WTC11 (cell line): Measurements from ENCODE around the gene SPATA32. TPM values are rescaled to one million over a fixed set of nuclear protein-coding genes. Genes with fewer than 3 reads are reported as not detected.

Experiments used
- ATAC-seq: fragments of 200-7000 bp; cut with Tn5 transposase; 2 replicates; pipeline ENCODE4 v1.10.0; 2021; ENCODE audit warnings: mild to moderate bottlenecking, moderate library complexity
- CTCF ChIA-PET: fragments of 300-600 bp; sonication (Branson Sonifier 250); formaldehyde crosslinking; loops from one replicate; lab custom pipeline; 2021; ENCODE audit warnings: antibody characterized with exemption; lab: Charles Lee
- POLR2A ChIA-PET: fragments of 350-600 bp; sonication (Branson Sonifier 250); formaldehyde crosslinking; loops from one replicate; lab custom pipeline; 2021; ENCODE audit warnings: antibody characterized with exemption; lab: Charles Lee
- DNase-seq: peaks from one replicate; pipeline ENCODE4 v3.0.0; 2021; ENCODE audit warnings: low spot score
- H3K27ac Mint-ChIP-seq: 2 replicates; pipeline ENCODE4 v1.8.0; 2021; ENCODE audit warnings: mixed read lengths
- H3K27me3 Mint-ChIP-seq: 2 replicates; pipeline ENCODE4 v1.8.0; 2021; ENCODE audit warnings: low read depth, mild to moderate bottlenecking, moderate library complexity, mixed read lengths
- H3K36me3 Mint-ChIP-seq: 2 replicates; pipeline ENCODE4 v1.8.0; 2021; ENCODE audit warnings: mixed read lengths
- H3K4me1 Mint-ChIP-seq: 2 replicates; pipeline ENCODE4 v1.8.0; 2022; ENCODE audit warnings: mixed read lengths
- H3K4me3 Mint-ChIP-seq: 2 replicates; pipeline ENCODE4 v1.8.0; 2021; ENCODE audit warnings: mild to moderate bottlenecking, moderate library complexity, mixed read lengths
- H3K9me3 Mint-ChIP-seq: 2 replicates; pipeline ENCODE4 v1.8.0; 2021; ENCODE audit warnings: mixed read lengths
- CBFB ChIP-seq: sonication (generic); formaldehyde crosslinking; IDR thresholded peaks from 2 replicates; pipeline ENCODE4 v1.8.1; 2022; ENCODE audit warnings: mild to moderate bottlenecking, low read depth, missing genetic modification reagents
- FOXP1 ChIP-seq: sonication (generic); formaldehyde crosslinking; IDR thresholded peaks from 2 replicates; pipeline ENCODE4 v1.8.0; 2022; ENCODE audit warnings: missing genetic modification reagents, mild to moderate bottlenecking, moderate library complexity, borderline replicate concordance
- GABPB1 ChIP-seq: sonication (generic); formaldehyde crosslinking; IDR thresholded peaks from 2 replicates; pipeline ENCODE4 v1.8.1; 2023; ENCODE audit warnings: mild to moderate bottlenecking, missing genetic modification reagents
- HMGA2 ChIP-seq: fragments of 250-450 bp; sonication (Bioruptor Pico); IDR thresholded peaks from 2 replicates; pipeline ENCODE4 v1.4.0; 2021; ENCODE audit warnings: mild to moderate bottlenecking, moderate library complexity
- KAT7 ChIP-seq: sonication (generic); formaldehyde crosslinking; IDR thresholded peaks from 2 replicates; pipeline ENCODE4 v1.8.1; 2023; ENCODE audit warnings: missing genetic modification reagents, mild to moderate bottlenecking, borderline replicate concordance
- NFATC4 ChIP-seq: fragments of 250-450 bp; sonication (Bioruptor Pico); IDR thresholded peaks from 2 replicates; pipeline ENCODE4 v1.9.0; 2021; ENCODE audit warnings: mild to moderate bottlenecking
- NFE2L1 ChIP-seq: sonication (generic); formaldehyde crosslinking; IDR thresholded peaks from 2 replicates; pipeline ENCODE4 v1.8.1; 2023; ENCODE audit warnings: missing genetic modification reagents
- NR1H2 ChIP-seq: sonication (generic); formaldehyde crosslinking; IDR thresholded peaks from 2 replicates; pipeline ENCODE4 v1.9.0; 2021; ENCODE audit warnings: mild to moderate bottlenecking, moderate library complexity, missing genetic modification reagents
- NR2C2 ChIP-seq: sonication (generic); formaldehyde crosslinking; IDR thresholded peaks from 2 replicates; pipeline ENCODE4 v1.8.0; 2022; ENCODE audit warnings: mild to moderate bottlenecking, missing genetic modification reagents
- NR3C1 ChIP-seq: sonication (generic); formaldehyde crosslinking; conservative IDR thresholded peaks from 2 replicates; pipeline ENCODE4 v1.8.1; 2023; ENCODE audit warnings: low read depth, mild to moderate bottlenecking, missing genetic modification reagents
- OVOL2 ChIP-seq: fragments of 250-450 bp; sonication (Bioruptor Pico); IDR thresholded peaks from 2 replicates; pipeline ENCODE4 v1.9.0; 2021; ENCODE audit warnings: mild to moderate bottlenecking, borderline replicate concordance
- PRRX2 ChIP-seq: fragments of 250-450 bp; sonication (Bioruptor Pico); IDR thresholded peaks from 2 replicates; pipeline ENCODE4 v1.8.0; 2021; ENCODE audit warnings: mild to moderate bottlenecking
- ZNF138 ChIP-seq: sonication (generic); formaldehyde crosslinking; conservative IDR thresholded peaks from 2 replicates; pipeline ENCODE4 v1.8.1; 2022; ENCODE audit warnings: mild to moderate bottlenecking, moderate library complexity, missing genetic modification reagents
- ZNF219 ChIP-seq: sonication (generic); formaldehyde crosslinking; IDR thresholded peaks from 2 replicates; pipeline ENCODE4 v1.8.0; 2023; ENCODE audit warnings: missing genetic modification reagents, mild to moderate bottlenecking, borderline replicate concordance
- ZNF263 ChIP-seq: sonication (generic); formaldehyde crosslinking; IDR thresholded peaks from 2 replicates; pipeline ENCODE4 v1.8.1; 2022; ENCODE audit warnings: low read depth, mild to moderate bottlenecking, moderate library complexity, missing genetic modification reagents
- ZNF317 ChIP-seq: sonication (generic); formaldehyde crosslinking; IDR thresholded peaks from 2 replicates; pipeline ENCODE4 v1.8.1; 2023; ENCODE audit warnings: low read depth, mild to moderate bottlenecking, moderate library complexity, missing genetic modification reagents, borderline replicate concordance
- total RNA-seq: library from RNA; stranded (reverse); gene quantifications from 3 replicates; pipeline ENCODE4 v1.2.3, GENCODE V29; 2021
- TF ChIP-seq, protein P1 (sequence below): sonication (generic); formaldehyde crosslinking; IDR thresholded peaks from 2 replicates; pipeline ENCODE4 v1.8.0; 2023; ENCODE audit warnings: missing genetic modification reagents, mild to moderate bottlenecking, borderline replicate concordance
- TF ChIP-seq, protein P2 (sequence below): sonication (generic); formaldehyde crosslinking; conservative IDR thresholded peaks from 2 replicates; pipeline ENCODE4 v1.8.1; 2022; ENCODE audit warnings: mild to moderate bottlenecking, missing genetic modification reagents
- TF ChIP-seq, protein P3 (sequence below): sonication (generic); formaldehyde crosslinking; IDR thresholded peaks from 2 replicates; pipeline ENCODE4 v1.8.0; 2022; ENCODE audit warnings: mild to moderate bottlenecking, missing genetic modification reagents
- TF ChIP-seq, protein P4 (sequence below): fragments of 200-600 bp; IDR thresholded peaks from 2 replicates; pipeline ENCODE4 v1.8.0; 2022; ENCODE audit warnings: antibody characterized with exemption
- TF ChIP-seq, protein P5 (sequence below): fragments of 250-450 bp; sonication (Bioruptor Pico); IDR thresholded peaks from 2 replicates; pipeline ENCODE4 v1.9.0; 2021; ENCODE audit warnings: mild to moderate bottlenecking

The SPATA32 gene
- total RNA-seq, 1 experiment from 2014 or later: 0.15 TPM

DNA sequence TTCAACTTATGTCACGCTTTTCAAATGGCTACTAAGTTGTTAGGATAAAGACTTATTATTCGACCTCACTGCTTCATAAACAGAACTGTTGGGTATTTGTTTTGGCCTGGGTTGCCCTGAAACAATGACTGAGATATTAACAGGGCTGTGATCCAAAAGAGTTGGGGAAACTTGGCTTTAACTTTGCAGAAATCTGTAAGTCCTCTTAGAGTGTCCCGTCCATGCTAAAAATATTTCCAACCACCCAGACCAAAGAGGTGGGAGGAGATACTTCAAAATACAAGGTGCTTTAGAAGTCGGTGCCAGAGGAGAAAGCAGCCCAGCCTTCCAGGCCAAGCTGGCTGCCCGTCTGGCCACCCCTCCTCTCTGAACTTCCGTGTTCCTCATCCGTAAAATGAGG lies 16.1 kb upstream of the SPATA32 start (continued):
- TF ChIP-seq ZNF317 (no peak), HMGA2 (CRISPR knock-in tag) (no peak), GABPB1 (CRISPR knock-in tag) (no peak), ZNF263 (CRISPR knock-in tag) (no peak)
- TF ChIP-seq, protein P1, sequence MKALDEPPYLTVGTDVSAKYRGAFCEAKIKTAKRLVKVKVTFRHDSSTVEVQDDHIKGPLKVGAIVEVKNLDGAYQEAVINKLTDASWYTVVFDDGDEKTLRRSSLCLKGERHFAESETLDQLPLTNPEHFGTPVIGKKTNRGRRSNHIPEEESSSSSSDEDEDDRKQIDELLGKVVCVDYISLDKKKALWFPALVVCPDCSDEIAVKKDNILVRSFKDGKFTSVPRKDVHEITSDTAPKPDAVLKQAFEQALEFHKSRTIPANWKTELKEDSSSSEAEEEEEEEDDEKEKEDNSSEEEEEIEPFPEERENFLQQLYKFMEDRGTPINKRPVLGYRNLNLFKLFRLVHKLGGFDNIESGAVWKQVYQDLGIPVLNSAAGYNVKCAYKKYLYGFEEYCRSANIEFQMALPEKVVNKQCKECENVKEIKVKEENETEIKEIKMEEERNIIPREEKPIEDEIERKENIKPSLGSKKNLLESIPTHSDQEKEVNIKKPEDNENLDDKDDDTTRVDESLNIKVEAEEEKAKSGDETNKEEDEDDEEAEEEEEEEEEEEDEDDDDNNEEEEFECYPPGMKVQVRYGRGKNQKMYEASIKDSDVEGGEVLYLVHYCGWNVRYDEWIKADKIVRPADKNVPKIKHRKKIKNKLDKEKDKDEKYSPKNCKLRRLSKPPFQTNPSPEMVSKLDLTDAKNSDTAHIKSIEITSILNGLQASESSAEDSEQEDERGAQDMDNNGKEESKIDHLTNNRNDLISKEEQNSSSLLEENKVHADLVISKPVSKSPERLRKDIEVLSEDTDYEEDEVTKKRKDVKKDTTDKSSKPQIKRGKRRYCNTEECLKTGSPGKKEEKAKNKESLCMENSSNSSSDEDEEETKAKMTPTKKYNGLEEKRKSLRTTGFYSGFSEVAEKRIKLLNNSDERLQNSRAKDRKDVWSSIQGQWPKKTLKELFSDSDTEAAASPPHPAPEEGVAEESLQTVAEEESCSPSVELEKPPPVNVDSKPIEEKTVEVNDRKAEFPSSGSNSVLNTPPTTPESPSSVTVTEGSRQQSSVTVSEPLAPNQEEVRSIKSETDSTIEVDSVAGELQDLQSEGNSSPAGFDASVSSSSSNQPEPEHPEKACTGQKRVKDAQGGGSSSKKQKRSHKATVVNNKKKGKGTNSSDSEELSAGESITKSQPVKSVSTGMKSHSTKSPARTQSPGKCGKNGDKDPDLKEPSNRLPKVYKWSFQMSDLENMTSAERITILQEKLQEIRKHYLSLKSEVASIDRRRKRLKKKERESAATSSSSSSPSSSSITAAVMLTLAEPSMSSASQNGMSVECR: no peak

DNA sequence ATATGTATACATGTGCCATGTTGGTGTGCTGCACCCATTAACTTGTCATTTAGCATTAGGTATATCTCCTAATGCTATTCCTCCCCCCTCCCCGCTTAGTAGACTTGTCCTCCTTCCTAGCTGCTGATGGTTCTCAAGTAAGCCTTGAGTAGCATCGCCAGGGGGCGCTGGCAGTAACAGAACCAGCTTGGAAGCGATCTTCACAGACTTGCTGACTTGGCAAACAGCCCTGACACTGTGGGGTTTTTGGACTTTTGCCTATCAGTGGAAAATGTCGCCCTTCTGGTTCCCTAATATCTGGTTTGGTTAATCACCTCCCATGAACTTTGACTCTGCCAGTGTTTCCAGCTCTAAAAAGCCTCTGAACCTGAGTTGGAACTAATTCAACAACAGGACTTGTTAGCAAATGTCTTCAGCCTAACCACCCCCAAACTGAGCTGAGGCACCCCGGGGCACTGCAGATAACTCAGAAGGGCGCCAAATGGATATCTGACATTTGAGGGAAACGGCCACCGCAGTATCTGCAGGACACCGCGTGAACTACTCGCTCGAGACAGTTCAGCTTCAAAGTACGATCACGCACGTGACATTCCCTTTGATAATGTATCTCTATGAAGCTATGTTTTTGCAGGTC lies 15.4 kb upstream of the SPATA32 start:
- Mint-ChIP-seq H3K4me1 (peaks cover 12% of the 10 kb centered on the region), H3K27ac (no peak overlapping the region)

DNA sequence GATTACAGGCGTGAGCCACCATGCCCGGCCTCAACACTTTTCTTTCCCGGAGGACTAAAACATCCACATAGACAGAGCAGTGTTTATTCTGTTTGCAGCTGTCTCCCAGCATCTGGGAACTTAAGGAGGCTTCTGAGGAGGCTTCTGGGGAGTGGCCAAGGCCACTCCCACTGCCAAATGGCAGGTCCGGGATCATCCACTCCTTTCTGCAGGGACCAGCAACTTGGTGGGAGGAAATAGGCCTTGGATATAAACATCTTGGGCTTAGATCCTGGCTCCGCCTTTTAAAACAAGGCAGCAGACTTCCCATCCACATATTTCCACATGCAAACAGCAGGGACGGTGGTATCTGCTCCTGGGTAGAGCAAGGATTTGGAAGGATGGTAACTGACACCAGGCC lies 14.1 kb upstream of the SPATA32 start:
- H3K36me3 Mint-ChIP-seq: no peaks in the 10 kb centered on the region
- ATAC-seq: no peak
- no peak for DNase-seq
- ChIA-PET CTCF (interaction anchor here (0.6 to 4.4 kb wide), 18 partner anchors 8 to 148 kb away, joined by 3 to 81 read pairs (median 12); partner anchors contain the start of genes ACBD4 and MAP3K14), POLR2A (no interaction called here)
- H3K27me3 Mint-ChIP-seq: no peaks in the 10 kb centered on the region
- no peak overlapping the region for H3K27ac Mint-ChIP-seq
- peaks cover 12% of the 10 kb centered on the region for H3K4me1 Mint-ChIP-seq
- H3K9me3 Mint-ChIP-seq: no peaks in the 10 kb centered on the region
- no peak overlapping the region for H3K4me3 Mint-ChIP-seq
- TF ChIP-seq OVOL2 (CRISPR knock-in tag) (no peak), NFATC4 (no peak), ZNF138 (CRISPR knock-in tag) (no peak), CBFB (no peak), NFE2L1 (no peak), NR2C2 (CRISPR knock-in tag) (no peak), PRRX2 (CRISPR knock-in tag) (no peak), KAT7 (CRISPR knock-in tag) (no peak), FOXP1 (CRISPR knock-in tag) (no peak), NR3C1 (CRISPR knock-in tag) (no peak), ZNF219 (no peak)
- TF ChIP-seq, protein P2, sequence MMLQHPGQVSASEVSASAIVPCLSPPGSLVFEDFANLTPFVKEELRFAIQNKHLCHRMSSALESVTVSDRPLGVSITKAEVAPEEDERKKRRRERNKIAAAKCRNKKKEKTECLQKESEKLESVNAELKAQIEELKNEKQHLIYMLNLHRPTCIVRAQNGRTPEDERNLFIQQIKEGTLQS (CRISPR knock-in tag): no peak
- TF ChIP-seq, protein P3, sequence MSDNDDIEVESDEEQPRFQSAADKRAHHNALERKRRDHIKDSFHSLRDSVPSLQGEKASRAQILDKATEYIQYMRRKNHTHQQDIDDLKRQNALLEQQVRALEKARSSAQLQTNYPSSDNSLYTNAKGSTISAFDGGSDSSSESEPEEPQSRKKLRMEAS (CRISPR knock-in tag): no peak

More for the DNA sequence above, 15.4 kb upstream of the SPATA32 start:
- peak; percentile 87 for ATAC-seq
- peak; percentile 96 for DNase-seq
- ChIA-PET POLR2A (interaction anchor here (0.5 kb wide), 1 partner anchor 571 kb away, joined by 3 read pairs; no protein-coding TSS in a partner anchor), CTCF (interaction anchor here (0.6 to 4.4 kb wide), 55 partner anchors 10 to 616 kb away, joined by 3 to 81 read pairs (median 6); partner anchors contain the start of genes ACBD4, HEXIM2, MAP3K14 and SPATA32)
- Mint-ChIP-seq H3K27me3 (no peaks in the 10 kb centered on the region), H3K4me3 (no peak overlapping the region), H3K9me3 (no peaks in the 10 kb centered on the region), H3K36me3 (no peaks in the 10 kb centered on the region; the same call in 1 of the 2 replicates)
- no peak for TF ChIP-seq NR1H2
- TF ChIP-seq, protein P4, sequence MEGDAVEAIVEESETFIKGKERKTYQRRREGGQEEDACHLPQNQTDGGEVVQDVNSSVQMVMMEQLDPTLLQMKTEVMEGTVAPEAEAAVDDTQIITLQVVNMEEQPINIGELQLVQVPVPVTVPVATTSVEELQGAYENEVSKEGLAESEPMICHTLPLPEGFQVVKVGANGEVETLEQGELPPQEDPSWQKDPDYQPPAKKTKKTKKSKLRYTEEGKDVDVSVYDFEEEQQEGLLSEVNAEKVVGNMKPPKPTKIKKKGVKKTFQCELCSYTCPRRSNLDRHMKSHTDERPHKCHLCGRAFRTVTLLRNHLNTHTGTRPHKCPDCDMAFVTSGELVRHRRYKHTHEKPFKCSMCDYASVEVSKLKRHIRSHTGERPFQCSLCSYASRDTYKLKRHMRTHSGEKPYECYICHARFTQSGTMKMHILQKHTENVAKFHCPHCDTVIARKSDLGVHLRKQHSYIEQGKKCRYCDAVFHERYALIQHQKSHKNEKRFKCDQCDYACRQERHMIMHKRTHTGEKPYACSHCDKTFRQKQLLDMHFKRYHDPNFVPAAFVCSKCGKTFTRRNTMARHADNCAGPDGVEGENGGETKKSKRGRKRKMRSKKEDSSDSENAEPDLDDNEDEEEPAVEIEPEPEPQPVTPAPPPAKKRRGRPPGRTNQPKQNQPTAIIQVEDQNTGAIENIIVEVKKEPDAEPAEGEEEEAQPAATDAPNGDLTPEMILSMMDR: peak; percentile 72
- TF ChIP-seq, protein P5, sequence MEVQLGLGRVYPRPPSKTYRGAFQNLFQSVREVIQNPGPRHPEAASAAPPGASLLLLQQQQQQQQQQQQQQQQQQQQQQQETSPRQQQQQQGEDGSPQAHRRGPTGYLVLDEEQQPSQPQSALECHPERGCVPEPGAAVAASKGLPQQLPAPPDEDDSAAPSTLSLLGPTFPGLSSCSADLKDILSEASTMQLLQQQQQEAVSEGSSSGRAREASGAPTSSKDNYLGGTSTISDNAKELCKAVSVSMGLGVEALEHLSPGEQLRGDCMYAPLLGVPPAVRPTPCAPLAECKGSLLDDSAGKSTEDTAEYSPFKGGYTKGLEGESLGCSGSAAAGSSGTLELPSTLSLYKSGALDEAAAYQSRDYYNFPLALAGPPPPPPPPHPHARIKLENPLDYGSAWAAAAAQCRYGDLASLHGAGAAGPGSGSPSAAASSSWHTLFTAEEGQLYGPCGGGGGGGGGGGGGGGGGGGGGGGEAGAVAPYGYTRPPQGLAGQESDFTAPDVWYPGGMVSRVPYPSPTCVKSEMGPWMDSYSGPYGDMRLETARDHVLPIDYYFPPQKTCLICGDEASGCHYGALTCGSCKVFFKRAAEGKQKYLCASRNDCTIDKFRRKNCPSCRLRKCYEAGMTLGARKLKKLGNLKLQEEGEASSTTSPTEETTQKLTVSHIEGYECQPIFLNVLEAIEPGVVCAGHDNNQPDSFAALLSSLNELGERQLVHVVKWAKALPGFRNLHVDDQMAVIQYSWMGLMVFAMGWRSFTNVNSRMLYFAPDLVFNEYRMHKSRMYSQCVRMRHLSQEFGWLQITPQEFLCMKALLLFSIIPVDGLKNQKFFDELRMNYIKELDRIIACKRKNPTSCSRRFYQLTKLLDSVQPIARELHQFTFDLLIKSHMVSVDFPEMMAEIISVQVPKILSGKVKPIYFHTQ (CRISPR knock-in tag): no peak
